Nephron (organoid): ENCODE results near the gene NOD1.

Experiments used
- H3K27ac Mint-ChIP-seq, 3 experiments: 2 replicates each; pipeline ENCODE4 v1.8.0; 2020; ENCODE audit warnings: mixed read lengths in 3 of 3, mild to moderate bottlenecking in 2 of 3, moderate library complexity in 1 of 3
- H3K27me3 Mint-ChIP-seq: 2 replicates; pipeline ENCODE4 v1.8.0; 2021; ENCODE audit warnings: low read depth, mild to moderate bottlenecking, moderate library complexity, mixed read lengths
- H3K36me3 Mint-ChIP-seq: 2 replicates; pipeline ENCODE4 v1.8.0; 2020; ENCODE audit warnings: low read depth, mixed read lengths
- H3K4me1 Mint-ChIP-seq: 2 replicates; pipeline ENCODE4 v1.8.0; 2020; ENCODE audit warnings: mixed read lengths
- H3K4me3 Mint-ChIP-seq, 3 experiments: 2 replicates each; pipeline ENCODE4 v1.8.0; 2020; ENCODE audit warnings: mild to moderate bottlenecking in 3 of 3, mixed read lengths in 3 of 3, moderate library complexity in 2 of 3
- H3K9me3 Mint-ChIP-seq: 2 replicates; pipeline ENCODE4 v1.8.0; 2020; ENCODE audit warnings: mixed read lengths
- CTCF ChIP-seq, 3 experiments: fragments of 200-600 bp; sonication (generic); IDR thresholded peaks; one replicate each; pipeline ENCODE4 v1.5.0; 2021; ENCODE audit warnings: antibody characterized with exemption in 3 of 3; ENCODE audit not compliant: unreplicated experiment in 3 of 3

Gene NOD1

GRCh38 chr7:30505174-30505697 is 26.7 kb upstream of the NOD1 start:
- peaks cover 13% of the 10 kb centered on the region for H3K9me3 Mint-ChIP-seq
- H3K36me3 Mint-ChIP-seq, result peaks cover 16% of the 10 kb centered on the region
- TF ChIP-seq CTCF (IDR thresholded peaks at IDR 0.05; ENCODE audit: unreplicated experiment in 3 of 3), result no peak
- H3K27ac Mint-ChIP-seq, result peak overlapping the region; percentile 52 to 79 (median 57)
- H3K4me3 Mint-ChIP-seq, result peak overlapping the region; percentile 80 to 87 (median 86)
- H3K4me1 Mint-ChIP-seq, result peaks cover 32% of the 10 kb centered on the region
- H3K27me3 Mint-ChIP-seq, result no peaks in the 10 kb centered on the region

GRCh38 chr7:30504301-30505173 is 26.0 kb upstream of the NOD1 start, which contains the start of gene GGCT:
Gene GGCT, minus strand, starts transcription at chr7:30504829. Its CDS starts 120 bp downstream, at chr7:30504709.
- peaks cover 25% of the 10 kb centered on the region for H3K4me1 Mint-ChIP-seq
- peak within 1 kb of the TSS; percentile 52 to 79 (median 74) for H3K27ac Mint-ChIP-seq

GRCh38 chr7:30503274-30504212 is 25.0 kb upstream of the NOD1 start:
- H3K9me3 Mint-ChIP-seq, result peaks cover 13% of the 10 kb centered on the region
- TF ChIP-seq CTCF (IDR thresholded peaks at IDR 0.05; ENCODE audit: unreplicated experiment in 3 of 3), result no peak

More at GRCh38 chr7:30504301-30505173, 26.0 kb upstream of the NOD1 start, which contains the start of gene GGCT:
- Mint-ChIP-seq H3K4me3 (peak within 1 kb of the TSS; percentile 80 to 87 (median 86)), H3K36me3 (peaks cover 23% of the 10 kb centered on the region), H3K27me3 (no peaks in the 10 kb centered on the region), H3K9me3 (peaks cover 13% of the 10 kb centered on the region)
- no peak for TF ChIP-seq CTCF (IDR thresholded peaks at IDR 0.05; ENCODE audit: unreplicated experiment in 3 of 3)

GRCh38 chr7:30502470-30503251 is 24.1 kb upstream of the NOD1 start:
- Mint-ChIP-seq H3K4me1 (peaks cover 24% of the 10 kb centered on the region), H3K4me3 (peak overlapping the region in 2 of 3 experiments; percentile 86 to 87), H3K36me3 (peaks cover 30% of the 10 kb centered on the region), H3K9me3 (peaks cover 10% of the 10 kb centered on the region), H3K27ac (no peak overlapping the region), H3K27me3 (no peaks in the 10 kb centered on the region)
- no peak for TF ChIP-seq CTCF (IDR thresholded peaks at IDR 0.05; ENCODE audit: unreplicated experiment in 3 of 3)

More at GRCh38 chr7:30503274-30504212, 25.0 kb upstream of the NOD1 start:
- H3K27me3 Mint-ChIP-seq, result no peaks in the 10 kb centered on the region
- peaks cover 27% of the 10 kb centered on the region for H3K36me3 Mint-ChIP-seq
- peak overlapping the region; percentile 80 to 87 (median 86) for H3K4me3 Mint-ChIP-seq
- H3K4me1 Mint-ChIP-seq, result peaks cover 24% of the 10 kb centered on the region
- peak overlapping the region; percentile 27 to 74 (median 66) for H3K27ac Mint-ChIP-seq

- Mint-ChIP-seq H3K27ac (no peak overlapping the region), H3K4me3 (peak overlapping the region in 1 of 3 experiments; percentile 60), H3K36me3 (peaks cover 42% of the 10 kb centered on the region), H3K4me1 (peaks cover 24% of the 10 kb centered on the region), H3K9me3 (peaks cover 3% of the 10 kb centered on the region), H3K27me3 (no peaks in the 10 kb centered on the region)
- TF ChIP-seq CTCF (IDR thresholded peaks at IDR 0.05; ENCODE audit: unreplicated experiment in 3 of 3), result no peak
Measured at GRCh38 chr7:30501264-30501663, 22.7 kb upstream of the NOD1 start.
